Neuronal stem cell (in vitro differentiated cells): Measurements from ENCODE around the gene PPP2R5B.
A peak's percentile ranks its signal among the peaks of the same experiment; 100 is the strongest.

Source experiments
- DNase-seq: peaks from one replicate; pipeline ENCODE4 v3.0.0-alpha.2; 2013; ENCODE audit warnings: low spot score
- H2AFZ ChIP-seq: one replicate; pipeline ENCODE4 v1.6.1; 2013; ENCODE audit warnings: mild to moderate bottlenecking, low read length, inconsistent platforms
- H2AK5ac ChIP-seq: 2 replicates; pipeline ENCODE4 v1.6.1; 2013; ENCODE audit warnings: low read depth, mild to moderate bottlenecking, inconsistent platforms, low read length, moderate library complexity, mixed read lengths
- H2BK120ac ChIP-seq: 2 replicates; pipeline ENCODE4 v1.6.1; 2013; ENCODE audit warnings: low read depth, mild to moderate bottlenecking, inconsistent platforms, low read length, moderate library complexity, mixed read lengths
- H2BK12ac ChIP-seq: one replicate; pipeline ENCODE4 v1.6.1; 2013; ENCODE audit warnings: low read length, inconsistent platforms
- H2BK15ac ChIP-seq: 2 replicates; pipeline ENCODE4 v1.6.1; 2013; ENCODE audit warnings: mild to moderate bottlenecking, low read length, inconsistent platforms, mixed read lengths
- H2BK5ac ChIP-seq: one replicate; pipeline ENCODE4 v1.6.1; 2013; ENCODE audit warnings: inconsistent platforms, mild to moderate bottlenecking, low read length, moderate library complexity
- H3K14ac ChIP-seq: one replicate; pipeline ENCODE4 v1.6.1; 2013; ENCODE audit warnings: low read length, inconsistent platforms
- H3K18ac ChIP-seq: 2 replicates; pipeline ENCODE4 v1.6.1; 2013; ENCODE audit warnings: low read length, inconsistent platforms
- H3K23ac ChIP-seq: 2 replicates; pipeline ENCODE4 v1.6.1; 2013; ENCODE audit warnings: low read depth, mild to moderate bottlenecking, mixed read lengths, low read length, inconsistent platforms; ENCODE audit not compliant: poor library complexity
- H3K27ac ChIP-seq: replicated peaks from 3 replicates; pipeline ENCODE4 v1.5.1; 2013; ENCODE audit warnings: low read length, inconsistent platforms
- H3K27me3 ChIP-seq, 3 experiments: 2 replicates each; pipeline ENCODE4 v1.6.1; 2013; ENCODE audit warnings: low read length in 3 of 3, mild to moderate bottlenecking in 2 of 3, inconsistent platforms in 1 of 3, low read depth in 1 of 3, mixed read lengths in 1 of 3, moderate library complexity in 1 of 3; ENCODE audit not compliant: control insufficient read depth in 3 of 3, insufficient read depth in 3 of 3
- H3K36me3 ChIP-seq, 2 donors: replicated peaks in 1 of 2; 2 replicates each; pipeline ENCODE4 v1.6.1; 2013; ENCODE audit warnings: low read length in 2 of 2; ENCODE audit not compliant: control insufficient read depth in 2 of 2, insufficient read depth in 2 of 2
- H3K4ac ChIP-seq: 2 replicates; pipeline ENCODE4 v1.6.1; 2013; ENCODE audit warnings: inconsistent platforms, mild to moderate bottlenecking, low read length, moderate library complexity
- H3K4me1 ChIP-seq, 2 donors: 1 replicate in 1 of 2; 2 replicates in 1 of 2; pipeline ENCODE4 v1.6.1; 2013; ENCODE audit warnings: low read length in 2 of 2, low read depth in 1 of 2; ENCODE audit not compliant: control insufficient read depth in 2 of 2, insufficient read depth in 1 of 2
- H3K4me2 ChIP-seq: one replicate; pipeline ENCODE4 v1.6.1; 2013; ENCODE audit warnings: mild to moderate bottlenecking, low read length, inconsistent platforms; ENCODE audit not compliant: insufficient read depth, poor library complexity, severe bottlenecking
- H3K4me3 ChIP-seq, 2 donors: 2 replicates each; pipeline ENCODE4 v1.5.1; 2013; ENCODE audit warnings: low read length in 2 of 2, mild to moderate bottlenecking in 2 of 2, inconsistent platforms in 1 of 2, moderate library complexity in 1 of 2
- H3K79me1 ChIP-seq: one replicate; pipeline ENCODE4 v1.6.1; 2013; ENCODE audit warnings: low read depth, mild to moderate bottlenecking, inconsistent platforms, low read length, moderate library complexity
- H3K9ac ChIP-seq: one replicate; pipeline ENCODE4 v1.6.1; 2013; ENCODE audit warnings: mild to moderate bottlenecking, low read depth, low read length, inconsistent platforms; ENCODE audit not compliant: poor library complexity
- H3K9me3 ChIP-seq, 2 donors: replicated peaks in 1 of 2; 2 replicates each; pipeline versions ENCODE3 to v1.6.1; 2013; ENCODE audit warnings: low read length in 2 of 2, mild to moderate bottlenecking in 2 of 2, inconsistent platforms in 1 of 2, low read depth in 1 of 2, mixed read lengths in 1 of 2, moderate library complexity in 1 of 2; ENCODE audit not compliant: control insufficient read depth in 2 of 2, insufficient read depth in 1 of 2
- H4K8ac ChIP-seq: one replicate; pipeline ENCODE4 v1.6.1; 2013; ENCODE audit warnings: low read depth, mild to moderate bottlenecking, inconsistent platforms, low read length, moderate library complexity
- H4K91ac ChIP-seq: one replicate; pipeline ENCODE4 v1.6.1; 2013; ENCODE audit warnings: low read length, low read depth, mild to moderate bottlenecking, inconsistent platforms; ENCODE audit not compliant: poor library complexity
- WGBS, 2 donors: extraction: QIAGEN DNeasy Blood & Tissue Kit; methylation state at CpG; one replicate each; pipeline ENCODE4 v1.1.7; 2013; ENCODE audit warnings: missing lambda C conversion rate in 2 of 2, mixed read lengths in 1 of 2; ENCODE audit not compliant: insufficient read length in 2 of 2, insufficient replicate concordance in 1 of 2; ENCODE audit errors: extremely low coverage in 2 of 2; 5-methylcytosine and 5-hydroxymethylcytosine counted together

Gene PPP2R5B

DNA sequence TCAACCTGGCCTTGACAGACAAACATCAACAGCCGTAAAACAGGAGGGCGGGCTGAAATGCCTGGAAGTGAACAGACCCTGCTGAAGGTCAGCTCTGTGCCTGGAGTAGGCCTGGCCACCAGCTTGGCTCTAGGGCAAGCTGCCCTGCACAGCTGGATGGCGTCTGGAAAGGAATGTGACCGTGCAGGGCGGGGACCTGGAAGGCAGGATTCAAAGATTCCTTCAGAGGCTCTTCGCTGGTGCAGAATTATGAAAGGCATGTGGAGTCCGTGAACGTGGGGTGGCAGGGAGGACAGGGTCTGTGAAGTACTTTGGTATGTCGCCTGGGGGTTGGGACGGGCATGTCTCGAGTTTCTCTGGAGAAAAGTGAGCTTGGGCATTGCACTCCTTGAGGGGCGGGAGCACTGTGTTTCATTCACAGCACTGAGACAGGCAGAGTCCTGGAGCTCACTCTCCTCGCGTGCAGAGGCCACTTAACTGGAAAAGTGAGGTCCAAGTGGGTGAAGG, 47.6 kb upstream of the PPP2R5B start:
- Histone ChIP-seq H3K27ac (no peak overlapping the region), H3K18ac (no peak overlapping the region), H3K27me3 (no peaks in the 10 kb centered on the region), H2BK120ac (no peak overlapping the region), H4K91ac (no peak overlapping the region), H2BK12ac (no peak overlapping the region), H3K4me1 (peaks cover 19 to 35% of the 10 kb centered on the region in 2 donors), H2AK5ac (peak overlapping the region; percentile 20), H3K79me1 (peaks cover 10% of the 10 kb centered on the region), H3K9me3 (peaks cover 0 to under 1% of the 10 kb centered on the region in 2 donors), H2BK5ac (no peak overlapping the region), H3K9ac (peak overlapping the region; percentile 100), H3K36me3 (peaks cover 9 to 20% of the 10 kb centered on the region in 2 donors), H3K4ac (peak overlapping the region; percentile 78), H3K23ac (no peak overlapping the region), H3K14ac (no peak overlapping the region), H2AFZ (no peak overlapping the region), H3K4me2 (peak overlapping the region; percentile 91), H2BK15ac (no peak overlapping the region), H4K8ac (no peak overlapping the region), H3K4me3 (peak overlapping the region; percentile 88 to 99)
- no peak for DNase-seq
- WGBS, 2 donors, result no CpG with 5 or more reads among the region's 14 CpGs

DNA sequence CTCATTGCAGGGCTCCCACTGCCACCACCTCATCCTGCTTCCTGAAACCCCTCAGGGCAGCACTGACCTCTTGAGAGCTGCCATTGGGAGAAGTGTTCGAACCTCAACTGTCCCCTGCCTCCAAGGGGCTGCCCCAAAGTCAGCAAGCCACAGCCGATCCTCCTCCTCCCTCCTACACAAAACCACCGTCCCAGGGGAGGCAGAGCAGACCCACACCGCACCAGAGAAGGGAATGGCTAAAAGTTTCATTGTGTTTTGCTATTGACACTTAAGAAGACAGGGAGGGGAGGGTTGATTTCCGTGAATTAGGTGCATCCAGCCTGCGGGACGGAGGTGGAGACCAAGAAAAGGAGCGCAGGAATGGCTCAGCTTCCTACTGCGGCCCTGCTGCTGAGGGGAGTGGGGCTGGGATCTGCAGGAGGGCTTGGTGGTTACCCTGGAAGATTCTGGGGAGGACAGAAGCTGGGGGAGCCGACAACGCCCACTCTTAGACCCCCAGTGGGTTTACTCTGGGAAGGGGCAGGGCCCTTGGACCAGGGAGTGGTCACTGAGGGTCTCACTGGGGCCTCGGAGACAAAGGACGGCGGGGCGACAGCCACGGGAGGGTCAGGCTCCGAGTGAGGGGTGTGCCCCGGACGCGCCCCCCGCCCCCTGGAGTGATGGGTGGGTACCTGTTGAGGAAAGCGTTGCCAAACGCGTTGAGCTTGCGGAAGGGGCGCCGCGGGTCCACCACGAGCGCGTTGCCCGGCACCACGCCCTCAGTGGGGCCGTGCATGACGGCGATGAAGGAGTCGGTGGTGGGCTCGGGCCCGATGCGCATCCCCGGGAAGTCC, 46.9 kb upstream of the PPP2R5B start:
- peaks cover 8 to 16% of the 10 kb centered on the region in 2 donors for H3K36me3 ChIP-seq
- peak overlapping the region; percentile 42 for H2BK5ac ChIP-seq
- H3K27me3 ChIP-seq, result no peaks in the 10 kb centered on the region
- peaks cover 19 to 34% of the 10 kb centered on the region in 2 donors for H3K4me1 ChIP-seq
- no peak for DNase-seq
- peak overlapping the region; percentile 86 for H2BK15ac ChIP-seq
- peak overlapping the region; percentile 81 for H2AK5ac ChIP-seq
- H3K4me3 ChIP-seq, result peak overlapping the region; percentile 88 to 99
- peak overlapping the region; percentile 95 for H2AFZ ChIP-seq
- H3K79me1 ChIP-seq, result peaks cover 10% of the 10 kb centered on the region
- H3K4ac ChIP-seq, result peak overlapping the region; percentile 78
- peak overlapping the region; percentile 75 for H4K91ac ChIP-seq
- H3K14ac ChIP-seq, result peak overlapping the region; percentile 96
- H3K18ac ChIP-seq, result peak overlapping the region; percentile 98
- H2BK120ac ChIP-seq, result peak overlapping the region; percentile 44
- peak overlapping the region; percentile 100 for H3K9ac ChIP-seq
- no peaks in the 10 kb centered on the region for H3K9me3 ChIP-seq
- peak overlapping the region; percentile 91 for H3K4me2 ChIP-seq
- no peak overlapping the region for H4K8ac ChIP-seq
- peak overlapping the region; percentile 97 for H3K23ac ChIP-seq
- peak overlapping the region; percentile 93 for H2BK12ac ChIP-seq
- no peak overlapping the region for H3K27ac ChIP-seq
- no CpG with 5 or more reads among the region's 41 CpGs for WGBS, 2 donors

DNA sequence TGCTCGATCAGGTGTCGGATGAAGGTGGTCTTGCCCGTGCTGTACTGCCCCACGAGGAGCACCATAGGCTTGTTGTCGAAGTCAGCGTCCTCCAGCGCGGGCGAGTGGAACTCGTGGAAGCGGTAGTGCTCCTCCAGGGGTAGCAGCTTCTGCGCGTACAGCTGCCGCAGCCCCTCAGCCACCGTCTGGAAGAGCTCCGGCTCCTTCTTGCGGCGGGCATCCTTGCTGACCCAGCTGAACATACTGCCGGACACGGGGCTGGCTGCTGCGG, 46.3 kb upstream of the PPP2R5B start:
- no peak overlapping the region for H4K8ac ChIP-seq

More for the DNA sequence above, 46.3 kb upstream of the PPP2R5B start:
- Histone ChIP-seq H3K36me3 (peaks cover 5 to 11% of the 10 kb centered on the region in 2 donors), H3K4ac (peak overlapping the region; percentile 38), H3K27ac (peak overlapping the region; percentile 7), H3K14ac (peak overlapping the region; percentile 96), H2BK120ac (peak overlapping the region; percentile 44), H4K91ac (peak overlapping the region; percentile 75), H2AFZ (peak overlapping the region; percentile 95), H3K4me2 (peak overlapping the region; percentile 91), H2AK5ac (peak overlapping the region; percentile 81), H3K18ac (peak overlapping the region; percentile 98), H3K27me3 (peaks cover 0 to 3% (median 0%) of the 10 kb centered on the region in 3 experiments), H3K79me1 (peaks cover 10% of the 10 kb centered on the region), H2BK5ac (peak overlapping the region; percentile 42), H3K9me3 (no peaks in the 10 kb centered on the region), H3K4me3 (peak overlapping the region; percentile 88 to 99), H3K4me1 (peaks cover 19 to 34% of the 10 kb centered on the region in 2 donors), H2BK15ac (peak overlapping the region; percentile 86), H2BK12ac (peak overlapping the region; percentile 93), H3K9ac (peak overlapping the region; percentile 100), H3K23ac (peak overlapping the region; percentile 97)
- no peak for DNase-seq
- no CpG with 5 or more reads among the region's 21 CpGs for WGBS, 2 donors
